Ectodermal cell (in vitro differentiated cells): Measurements from ENCODE around the gene WFS1.
A peak's percentile ranks its signal among the peaks of the same experiment; 100 is the strongest.

Experiments
- H3K27ac ChIP-seq: 2 replicates; pipeline ENCODE4 v1.7.0; 2013; ENCODE audit warnings: mild to moderate bottlenecking, low read depth, low read length; ENCODE audit not compliant: insufficient read depth, poor library complexity, severe bottlenecking
- H3K27me3 ChIP-seq: 2 replicates; pipeline ENCODE4 v1.7.0; 2013; ENCODE audit warnings: mild to moderate bottlenecking, low read length; ENCODE audit not compliant: insufficient read depth, control insufficient read depth, poor library complexity, severe bottlenecking
- H3K36me3 ChIP-seq: one replicate; pipeline ENCODE4 v1.7.0; 2013; ENCODE audit warnings: low read length; ENCODE audit not compliant: control insufficient read depth, insufficient read depth
- H3K4me1 ChIP-seq: one replicate; pipeline ENCODE4 v1.7.0; 2013; ENCODE audit warnings: low read length; ENCODE audit not compliant: control insufficient read depth, insufficient read depth
- H3K4me3 ChIP-seq: 2 replicates; pipeline ENCODE4 v1.7.0; 2013; ENCODE audit warnings: low read depth, low read length, control low read depth; ENCODE audit not compliant: insufficient read depth
- H3K9me3 ChIP-seq: 2 replicates; pipeline ENCODE4 v1.7.0; 2013; ENCODE audit warnings: mild to moderate bottlenecking, low read length, moderate library complexity; ENCODE audit not compliant: control insufficient read depth
- WGBS, 2 experiments: methylation state at CpG; one replicate each; pipeline ENCODE4 v1.1.7; 2013; ENCODE audit warnings: missing lambda C conversion rate in 2 of 2; 5-methylcytosine and 5-hydroxymethylcytosine counted together

WFS1 gene

DNA sequence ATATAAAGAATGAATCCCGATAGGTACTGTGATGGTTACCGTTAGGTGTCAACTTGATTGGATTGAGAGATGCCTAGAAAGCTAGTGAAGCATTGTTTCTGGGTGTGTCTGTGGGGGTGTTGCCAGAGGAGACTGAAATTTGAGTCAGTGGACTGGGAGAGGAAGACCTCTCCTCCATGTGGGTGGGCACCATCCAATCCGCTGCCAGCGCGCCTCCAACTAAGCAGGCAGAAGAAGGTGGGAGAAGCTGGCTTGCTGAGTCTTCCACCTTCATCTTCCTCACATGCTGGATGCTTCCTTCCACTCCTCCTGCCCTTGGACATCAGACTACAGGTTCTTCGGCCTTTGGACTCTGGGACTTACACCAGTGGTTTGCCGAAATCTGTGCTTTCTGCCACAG lies 40.1 kb downstream of the WFS1 start:
- Histone ChIP-seq H3K4me3 (peak overlapping the region; percentile 42), H3K36me3 (no peaks in the 10 kb centered on the region), H3K9me3 (no peaks in the 10 kb centered on the region), H3K27ac (no peak overlapping the region), H3K4me1 (no peaks in the 10 kb centered on the region), H3K27me3 (peaks cover 17% of the 10 kb centered on the region)
- WGBS, 2 experiments = 83 to 88% methylated on average over 7 of the region's 7 CpGs

GRCh38 chr4:6313216-6313615 lies 43.6 kb downstream of the WFS1 start:
- no peaks in the 10 kb centered on the region for H3K9me3 ChIP-seq
- 83 to 85% methylated on average over 6 of the region's 6 CpGs for WGBS, 2 experiments
- no peak overlapping the region for H3K4me3 ChIP-seq
- H3K27ac ChIP-seq = no peak overlapping the region
- H3K4me1 ChIP-seq = no peaks in the 10 kb centered on the region
- H3K36me3 ChIP-seq = no peaks in the 10 kb centered on the region
- H3K27me3 ChIP-seq = peaks cover 17% of the 10 kb centered on the region

- 83 to 86% methylated on average over 6 of the region's 6 CpGs for WGBS, 2 experiments
Observed at GRCh38 chr4:6316461-6317003, 46.9 kb downstream of the WFS1 start.

DNA sequence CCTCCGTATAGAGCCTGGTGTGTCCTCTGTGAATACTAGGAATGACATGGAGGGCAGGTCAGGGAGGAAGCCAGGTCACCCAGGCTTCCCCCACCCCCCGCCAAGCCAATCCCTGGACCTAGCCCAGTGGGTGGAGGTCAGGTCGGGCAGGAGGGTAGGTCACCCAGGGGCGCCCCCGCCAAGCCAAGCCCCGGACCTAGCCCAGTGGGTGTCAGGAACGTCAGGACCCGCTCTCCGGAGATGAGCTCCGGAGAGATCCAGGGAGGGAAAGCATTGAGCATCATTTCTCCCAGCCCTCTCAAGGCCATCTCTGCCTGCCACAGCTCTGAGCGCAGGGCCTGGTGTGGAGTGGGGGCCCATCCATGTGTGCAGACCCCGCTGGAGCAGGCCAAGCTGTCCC lies 48.6 kb downstream of the WFS1 start:
- Histone ChIP-seq H3K36me3 (no peaks in the 10 kb centered on the region), H3K27ac (no peak overlapping the region), H3K27me3 (no peaks in the 10 kb centered on the region), H3K4me1 (no peaks in the 10 kb centered on the region), H3K9me3 (no peaks in the 10 kb centered on the region), H3K4me3 (no peak overlapping the region)
- WGBS, 2 experiments = 91 to 92% methylated on average over 12 of the region's 12 CpGs

More at GRCh38 chr4:6316461-6317003, 46.9 kb downstream of the WFS1 start:
- H3K4me3 ChIP-seq = no peak overlapping the region
- no peaks in the 10 kb centered on the region for H3K4me1 ChIP-seq
- H3K27me3 ChIP-seq = no peaks in the 10 kb centered on the region
- no peaks in the 10 kb centered on the region for H3K9me3 ChIP-seq
- H3K27ac ChIP-seq = no peak overlapping the region
- no peaks in the 10 kb centered on the region for H3K36me3 ChIP-seq

GRCh38 chr4:6319530-6320150 lies 50.0 kb downstream of the WFS1 start:
- 86% methylated on average over 12 of the region's 12 CpGs for WGBS, 2 experiments
- no peaks in the 10 kb centered on the region for H3K27me3 ChIP-seq
- no peaks in the 10 kb centered on the region for H3K9me3 ChIP-seq
- no peaks in the 10 kb centered on the region for H3K4me1 ChIP-seq
- no peak overlapping the region for H3K27ac ChIP-seq
- no peak overlapping the region for H3K4me3 ChIP-seq
- H3K36me3 ChIP-seq = no peaks in the 10 kb centered on the region

- Histone ChIP-seq H3K4me3 (no peak overlapping the region), H3K27me3 (no peaks in the 10 kb centered on the region), H3K4me1 (no peaks in the 10 kb centered on the region), H3K9me3 (no peaks in the 10 kb centered on the region), H3K27ac (no peak overlapping the region), H3K36me3 (no peaks in the 10 kb centered on the region)
- 92 to 96% methylated on average over 6 of the region's 6 CpGs for WGBS, 2 experiments
Observed at GRCh38 chr4:6320663-6321062, 51.0 kb downstream of the WFS1 start.

- Histone ChIP-seq H3K9me3 (no peaks in the 10 kb centered on the region), H3K36me3 (no peaks in the 10 kb centered on the region), H3K27me3 (no peaks in the 10 kb centered on the region), H3K4me3 (no peak overlapping the region), H3K27ac (no peak overlapping the region), H3K4me1 (no peaks in the 10 kb centered on the region)
- WGBS, 2 experiments = 87 to 91% methylated on average over 1 to 2 of the region's 2 CpGs
Observed at GRCh38 chr4:6321361-6321760, 51.7 kb downstream of the WFS1 start.

GRCh38 chr4:6322067-6322760 lies 52.6 kb downstream of the WFS1 start:
- Histone ChIP-seq H3K36me3 (no peaks in the 10 kb centered on the region), H3K27me3 (no peaks in the 10 kb centered on the region), H3K27ac (no peak overlapping the region), H3K9me3 (no peaks in the 10 kb centered on the region), H3K4me3 (no peak overlapping the region), H3K4me1 (no peaks in the 10 kb centered on the region)
- 93 to 95% methylated on average over 23 of the region's 23 CpGs for WGBS, 2 experiments

DNA sequence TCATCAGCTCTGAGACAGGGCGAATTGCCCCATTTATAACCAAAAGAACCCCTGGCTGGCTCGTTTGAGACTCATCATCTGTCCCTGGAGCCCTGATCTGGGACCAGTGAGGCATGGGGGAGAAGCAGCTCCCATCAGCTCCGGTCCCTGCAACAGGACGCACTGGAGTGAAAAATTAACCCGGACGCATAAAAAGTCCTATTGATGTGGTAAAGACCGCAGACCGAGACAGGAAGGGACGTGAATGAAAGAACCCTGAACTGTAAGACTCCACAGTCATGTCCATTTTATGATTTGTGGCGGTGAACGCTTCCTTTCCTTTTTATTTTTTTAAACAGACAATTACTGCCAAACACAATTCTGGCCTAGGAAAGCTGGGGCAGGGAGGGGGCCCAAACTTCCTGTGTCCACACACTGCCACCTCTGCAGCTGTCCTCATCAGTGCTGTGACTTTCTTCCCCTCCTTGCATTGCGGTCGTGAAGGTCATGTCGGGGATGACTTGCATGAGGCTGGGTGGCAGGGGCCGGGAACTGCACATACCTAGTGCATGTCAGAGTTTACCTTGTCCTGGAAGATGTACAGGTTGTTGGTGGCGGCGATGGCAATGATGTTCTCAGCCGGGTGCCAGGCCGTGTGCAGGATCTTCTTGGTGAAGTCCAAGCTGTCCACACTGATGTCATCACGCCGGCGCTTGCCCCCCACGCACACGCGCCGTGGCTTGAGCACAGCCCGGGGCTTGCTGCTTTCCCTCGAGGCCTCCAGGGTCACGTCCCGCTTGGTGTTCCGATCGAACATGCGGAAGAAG lies 53.3 kb downstream of the WFS1 start:
- Histone ChIP-seq H3K4me3 (no peak overlapping the region), H3K36me3 (no peaks in the 10 kb centered on the region), H3K4me1 (no peaks in the 10 kb centered on the region), H3K27me3 (no peaks in the 10 kb centered on the region), H3K9me3 (no peaks in the 10 kb centered on the region), H3K27ac (no peak overlapping the region)
- WGBS, 2 experiments = 92% methylated on average over 33 of the region's 33 CpGs

- Histone ChIP-seq H3K4me3 (no peak overlapping the region), H3K9me3 (no peaks in the 10 kb centered on the region), H3K27ac (no peak overlapping the region), H3K36me3 (no peaks in the 10 kb centered on the region), H3K27me3 (no peaks in the 10 kb centered on the region), H3K4me1 (no peaks in the 10 kb centered on the region)
- WGBS, 2 experiments = 76 to 79% methylated on average over 15 of the region's 15 CpGs
Observed at GRCh38 chr4:6324461-6324998, 54.9 kb downstream of the WFS1 start.
